ENCODE data around the gene ESRP2.

- no peak for TF ChIP-seq CTCF (IDR thresholded peaks at IDR 0.05)
- no peak for TF ChIP-seq POLR2A (IDR thresholded peaks at IDR 0.05)
- TF ChIP-seq POLR2AphosphoS5 (IDR thresholded peaks at IDR 0.05) = no peak
Observed at GRCh38 chr16:68273896-68274295, 38.0 kb upstream of the ESRP2 start.

Data from sigmoid colon (tissue), 4 donors.